HG03064 (cell line): ENCODE data around the gene MPND.

Source experiments
- ATAC-seq: cut with Tn5 transposase; IDR thresholded peaks from one replicate; pipeline ENCODE4 v1.9.1; 2021; ENCODE audit warnings: low read depth; ENCODE audit not compliant: unreplicated experiment

MPND gene, protein sequence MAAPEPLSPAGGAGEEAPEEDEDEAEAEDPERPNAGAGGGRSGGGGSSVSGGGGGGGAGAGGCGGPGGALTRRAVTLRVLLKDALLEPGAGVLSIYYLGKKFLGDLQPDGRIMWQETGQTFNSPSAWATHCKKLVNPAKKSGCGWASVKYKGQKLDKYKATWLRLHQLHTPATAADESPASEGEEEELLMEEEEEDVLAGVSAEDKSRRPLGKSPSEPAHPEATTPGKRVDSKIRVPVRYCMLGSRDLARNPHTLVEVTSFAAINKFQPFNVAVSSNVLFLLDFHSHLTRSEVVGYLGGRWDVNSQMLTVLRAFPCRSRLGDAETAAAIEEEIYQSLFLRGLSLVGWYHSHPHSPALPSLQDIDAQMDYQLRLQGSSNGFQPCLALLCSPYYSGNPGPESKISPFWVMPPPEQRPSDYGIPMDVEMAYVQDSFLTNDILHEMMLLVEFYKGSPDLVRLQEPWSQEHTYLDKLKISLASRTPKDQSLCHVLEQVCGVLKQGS

DNA sequence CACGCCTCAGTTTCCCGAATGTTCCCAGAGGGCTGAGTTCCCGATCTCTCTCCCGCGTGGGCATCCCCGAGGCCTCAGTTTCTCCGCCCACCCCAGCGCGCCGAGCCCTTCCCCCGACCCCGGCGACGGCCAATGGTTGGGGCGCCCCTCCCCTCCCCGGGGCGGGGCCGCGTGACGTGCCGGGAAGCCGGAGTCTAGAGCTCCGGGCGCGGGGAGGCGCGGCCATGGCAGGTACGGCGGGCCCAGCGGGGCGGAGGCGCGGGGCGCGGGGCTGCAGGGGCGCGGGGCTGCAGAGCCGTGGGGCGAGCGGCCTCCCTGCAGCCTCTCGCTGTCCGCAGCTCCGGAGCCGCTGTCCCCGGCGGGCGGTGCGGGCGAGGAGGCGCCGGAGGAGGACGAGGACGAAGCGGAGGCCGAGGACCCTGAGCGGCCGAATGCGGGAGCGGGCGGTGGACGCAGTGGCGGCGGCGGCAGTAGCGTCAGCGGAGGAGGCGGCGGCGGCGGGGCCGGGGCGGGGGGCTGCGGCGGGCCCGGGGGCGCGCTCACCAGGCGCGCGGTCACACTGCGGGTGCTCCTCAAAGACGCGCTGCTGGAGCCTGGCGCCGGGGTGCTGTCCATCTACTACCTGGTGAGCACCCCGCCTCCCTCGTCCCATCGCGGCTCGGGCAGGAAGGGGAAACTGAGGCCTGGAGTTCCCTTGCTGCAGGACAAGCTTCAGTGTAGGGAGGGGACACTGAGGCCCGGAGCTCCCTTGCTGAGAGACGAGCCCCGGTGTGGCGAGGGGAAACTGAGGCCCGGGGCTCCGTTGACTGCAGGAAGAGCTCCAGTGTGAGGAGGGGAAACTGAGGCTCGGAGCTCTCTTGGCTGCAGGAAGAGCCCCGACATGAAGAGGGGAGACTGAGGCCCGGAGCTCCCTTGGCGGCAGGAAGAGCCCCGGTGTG is at the start of gene MPND:
MPND (plus strand) TSS at position 193 of the 938 bp plus-strand sequence; CDS start at position 225, 32 bp downstream.
- peak; percentile 55 for ATAC-seq

DNA sequence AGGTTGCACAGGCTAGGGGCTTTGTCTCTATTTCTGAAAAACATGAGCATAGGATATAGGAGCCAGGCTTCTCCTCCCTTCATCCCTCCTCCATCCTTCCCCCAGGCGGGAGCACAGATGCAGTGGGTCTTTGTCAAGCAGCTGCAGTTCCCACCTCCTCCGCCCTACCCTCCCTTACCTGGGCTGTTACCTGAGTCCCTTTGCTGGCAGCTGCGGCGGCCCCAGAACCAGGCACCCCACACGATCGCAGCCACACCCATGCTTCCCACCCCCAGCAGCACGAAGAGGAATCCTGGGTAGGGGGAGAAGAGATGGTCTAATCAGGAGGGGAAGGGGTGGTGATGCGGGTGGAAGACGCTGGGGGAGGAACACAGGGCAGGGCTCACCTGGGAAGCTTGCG is 49.0 kb upstream of the MPND start:
- ATAC-seq, result no peak

DNA sequence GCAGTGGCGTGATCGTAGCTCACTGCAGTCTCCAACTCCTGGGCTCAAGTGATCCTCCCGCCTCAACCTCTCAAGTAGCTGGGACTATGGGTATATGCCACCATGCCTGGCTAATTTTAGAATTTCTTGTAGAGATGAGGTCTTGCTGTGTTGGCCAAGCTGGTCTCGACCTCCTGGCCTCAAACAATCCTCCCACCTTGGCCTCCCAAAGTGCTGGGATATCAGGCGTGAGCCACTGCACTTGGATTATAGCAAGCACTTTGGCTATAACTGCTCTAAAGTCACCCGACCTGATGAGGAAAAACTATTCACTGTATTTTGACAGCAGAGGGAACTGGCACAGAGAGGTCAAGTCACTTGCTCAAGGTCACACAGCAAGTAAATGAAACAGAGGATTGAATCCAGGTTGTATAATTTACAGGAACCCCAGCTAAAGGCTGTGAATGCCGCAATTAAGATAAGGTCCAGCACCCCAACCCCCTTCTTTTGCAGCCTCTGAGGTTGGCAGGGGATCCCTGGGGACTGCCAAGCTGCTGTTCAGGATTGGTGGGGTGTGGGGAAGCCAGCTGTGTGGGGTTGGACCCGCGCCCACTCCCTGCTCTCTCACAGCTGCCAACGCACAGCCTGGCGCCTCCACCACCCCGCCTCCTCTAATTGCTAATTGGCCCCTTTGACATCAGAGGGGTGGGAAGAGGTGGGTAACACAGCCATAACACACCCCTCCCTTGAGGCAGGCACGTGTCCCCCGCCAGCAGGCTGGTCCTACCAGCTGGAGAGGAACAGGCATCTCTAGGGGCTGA is 47.2 kb upstream of the MPND start:
- no peak for ATAC-seq

DNA sequence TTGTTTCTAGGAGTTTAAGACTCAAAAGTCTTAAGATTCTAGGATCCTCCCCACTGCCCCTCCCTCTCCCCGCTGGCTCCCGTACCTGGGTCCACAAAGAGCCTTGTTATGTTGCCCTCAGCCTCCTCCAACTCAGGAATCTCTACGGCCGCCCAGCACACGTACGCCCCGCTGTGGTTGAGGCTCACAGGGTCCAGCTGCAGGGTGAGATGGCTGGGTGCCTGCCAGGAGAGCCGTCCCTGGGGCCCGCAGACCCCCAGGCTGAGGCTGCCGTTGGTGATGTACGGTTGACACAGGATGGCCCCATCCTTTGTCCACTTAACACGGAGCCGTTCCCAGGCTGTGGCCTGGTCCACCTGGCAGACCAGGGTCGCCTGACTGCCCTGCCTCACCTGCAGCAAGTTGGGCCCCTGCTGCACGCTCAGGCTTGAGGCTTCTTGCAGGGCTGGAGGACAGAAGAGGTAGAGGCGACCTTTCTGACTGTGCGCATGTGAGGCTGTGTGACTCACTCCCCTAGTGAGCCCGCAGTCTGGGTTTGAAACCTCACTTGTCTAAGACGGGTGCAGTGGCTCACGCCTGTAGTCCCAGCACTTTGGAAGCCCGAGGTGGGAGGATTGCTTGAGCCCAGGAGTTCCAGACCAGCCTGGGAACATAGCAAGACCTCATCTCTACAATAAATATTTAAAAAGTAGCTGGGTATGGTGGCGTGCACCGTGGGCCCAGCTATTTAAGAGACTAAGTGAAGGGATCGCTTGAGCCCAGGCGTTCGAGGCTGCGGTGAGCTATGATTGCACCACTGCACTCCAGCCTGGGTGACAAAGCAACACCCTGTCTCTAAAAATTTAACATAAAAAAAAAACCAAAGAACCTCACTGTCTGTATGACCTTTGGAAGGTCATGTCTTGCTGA is 45.2 kb upstream of the MPND start:
- ATAC-seq, result no peak

DNA sequence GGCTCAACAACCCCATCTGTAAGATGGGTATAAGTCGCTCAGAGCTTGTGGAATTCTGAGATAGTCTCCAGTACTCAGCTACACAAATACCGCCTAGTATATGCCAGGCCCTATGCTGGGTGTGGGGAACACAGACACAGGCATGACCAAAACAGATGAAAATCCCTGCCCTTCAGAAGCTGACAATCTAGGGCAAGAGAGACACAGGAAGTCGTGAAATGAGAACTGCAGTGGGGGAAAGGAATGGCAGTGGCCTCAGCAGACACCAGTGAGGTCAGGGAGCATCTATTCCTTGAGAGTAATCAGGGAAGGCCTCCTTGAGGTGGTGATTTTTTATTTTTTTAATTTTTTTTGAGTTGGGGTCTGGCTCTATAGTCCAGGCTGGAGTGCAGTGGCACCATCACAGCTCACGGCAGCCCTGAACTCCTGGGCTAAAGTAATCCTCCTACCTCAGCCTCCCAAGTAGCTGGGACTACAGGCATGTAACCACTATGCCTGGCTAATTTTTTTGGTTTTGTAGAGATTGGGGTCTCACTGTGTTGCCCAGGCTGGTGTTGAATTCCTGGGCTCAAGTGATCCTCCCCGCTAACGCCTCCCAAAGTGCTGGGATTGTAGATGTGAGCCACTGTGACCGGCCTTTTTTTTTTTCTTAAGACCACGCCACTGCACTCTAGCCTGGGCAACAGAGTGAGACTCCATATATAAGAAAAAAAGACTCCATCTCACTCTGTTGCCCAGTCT is 44.4 kb upstream of the MPND start:
- ATAC-seq, result no peak

DNA sequence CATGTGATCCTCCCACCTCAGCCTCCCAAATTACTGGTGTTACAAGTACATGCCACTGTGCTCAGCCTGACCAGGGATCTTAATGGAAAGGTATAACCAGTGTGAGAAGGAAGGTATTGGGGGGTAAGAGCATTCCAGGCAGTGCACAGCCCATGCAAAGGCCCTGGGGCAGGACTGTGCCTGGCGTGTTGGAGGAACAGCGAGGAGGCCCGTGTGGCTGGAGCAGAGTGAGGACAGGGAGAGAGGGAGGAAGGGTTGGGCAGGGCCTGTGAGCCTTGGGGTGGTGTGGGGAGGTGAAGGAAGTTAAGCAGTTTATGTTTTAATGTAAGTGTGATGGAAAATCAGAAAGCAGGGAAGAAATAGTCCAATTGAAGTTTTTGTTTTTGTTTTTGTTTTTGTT is 42.8 kb upstream of the MPND start:
- ATAC-seq, result no peak

DNA sequence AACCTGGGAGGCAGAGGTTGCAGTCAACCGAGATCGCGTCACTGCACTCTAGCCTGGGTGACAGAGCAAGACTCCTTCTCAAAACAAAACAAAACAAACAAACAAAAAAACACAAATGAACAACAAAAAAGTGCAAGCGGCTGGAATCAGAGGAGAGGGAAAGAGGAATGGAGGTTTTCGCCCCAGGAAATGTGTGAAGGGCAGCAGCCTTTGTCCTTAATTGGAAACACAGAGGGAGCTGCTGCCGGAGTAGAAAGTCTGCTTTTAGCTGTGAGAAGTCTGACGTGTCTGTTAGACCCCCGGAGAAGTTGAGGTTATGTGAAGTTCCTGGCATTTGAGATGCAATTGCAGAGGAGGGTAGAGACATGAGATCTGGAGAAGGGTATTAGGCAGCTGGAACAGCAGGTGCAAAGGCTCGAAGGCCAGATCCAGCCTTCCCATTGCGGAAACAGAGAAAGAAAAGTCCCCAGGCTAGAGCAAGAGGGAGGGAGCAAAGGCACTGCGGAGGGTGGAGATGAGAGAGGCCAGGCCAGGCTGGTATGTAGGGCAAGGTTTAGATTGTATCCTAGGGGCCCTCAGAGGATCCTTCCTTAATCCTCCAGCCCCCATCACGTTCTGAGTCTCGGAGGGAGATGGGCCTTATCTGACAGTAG is 41.6 kb upstream of the MPND start:
- ATAC-seq, result no peak

DNA sequence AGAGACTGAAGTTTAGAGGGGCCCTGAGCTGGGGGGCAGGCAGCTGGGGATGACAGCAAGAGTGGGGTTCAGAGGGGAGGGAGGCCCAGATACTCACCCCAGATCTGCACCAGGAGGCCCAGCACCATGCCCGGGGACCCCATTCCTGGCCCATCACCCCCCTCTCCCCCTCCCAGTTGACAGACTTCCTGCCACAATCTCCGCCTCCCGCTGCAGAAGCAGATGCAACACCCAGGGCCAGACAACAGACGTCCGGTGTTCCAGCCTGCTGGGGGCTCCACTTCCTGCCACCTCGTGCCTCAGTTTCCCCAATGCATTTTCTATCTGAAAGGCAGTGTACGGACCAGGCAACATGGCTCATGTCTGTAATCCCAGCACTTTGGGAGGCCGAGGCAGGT is 41.1 kb upstream of the MPND start, which contains the start of gene TMIGD2:
TMIGD2 (minus strand) TSS at position 147 of the 398 bp plus-strand sequence; CDS start at position 143, 4 bp downstream.
- ATAC-seq, result no peak

DNA sequence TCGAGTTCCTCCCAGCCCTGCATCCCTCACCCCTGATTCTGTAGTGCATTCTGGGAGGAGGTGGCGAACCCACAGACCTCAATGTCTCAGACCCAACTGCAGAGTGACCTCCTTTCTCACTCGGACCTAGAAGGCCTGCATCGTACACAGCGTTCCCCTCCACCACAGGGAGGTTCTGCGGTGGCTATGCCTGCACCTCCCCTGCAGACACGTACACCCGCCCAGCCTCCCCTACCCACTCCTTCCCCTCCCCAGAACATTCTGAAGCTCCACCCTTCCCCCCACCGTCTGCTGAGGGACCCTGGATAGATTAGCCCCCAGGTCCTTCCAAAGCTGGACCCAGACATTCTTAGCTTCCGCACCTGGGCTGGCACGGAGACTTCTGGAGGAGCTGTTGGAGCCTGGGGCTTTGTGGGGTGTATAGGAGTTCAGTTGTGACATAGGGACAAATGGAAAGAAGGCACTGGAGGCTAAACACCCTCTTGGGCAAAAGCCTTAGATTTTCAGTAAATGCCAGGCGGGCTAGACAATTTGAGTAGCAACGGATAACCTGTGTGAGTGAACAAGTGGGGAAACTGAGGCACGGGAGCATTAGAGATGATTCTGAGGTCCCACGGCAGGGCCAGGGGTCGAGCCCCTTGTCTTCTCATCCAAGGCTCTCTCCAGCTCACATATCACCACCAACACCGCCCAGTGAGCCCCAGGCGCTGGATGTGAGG is 39.4 kb upstream of the MPND start:
- ATAC-seq, result no peak

DNA sequence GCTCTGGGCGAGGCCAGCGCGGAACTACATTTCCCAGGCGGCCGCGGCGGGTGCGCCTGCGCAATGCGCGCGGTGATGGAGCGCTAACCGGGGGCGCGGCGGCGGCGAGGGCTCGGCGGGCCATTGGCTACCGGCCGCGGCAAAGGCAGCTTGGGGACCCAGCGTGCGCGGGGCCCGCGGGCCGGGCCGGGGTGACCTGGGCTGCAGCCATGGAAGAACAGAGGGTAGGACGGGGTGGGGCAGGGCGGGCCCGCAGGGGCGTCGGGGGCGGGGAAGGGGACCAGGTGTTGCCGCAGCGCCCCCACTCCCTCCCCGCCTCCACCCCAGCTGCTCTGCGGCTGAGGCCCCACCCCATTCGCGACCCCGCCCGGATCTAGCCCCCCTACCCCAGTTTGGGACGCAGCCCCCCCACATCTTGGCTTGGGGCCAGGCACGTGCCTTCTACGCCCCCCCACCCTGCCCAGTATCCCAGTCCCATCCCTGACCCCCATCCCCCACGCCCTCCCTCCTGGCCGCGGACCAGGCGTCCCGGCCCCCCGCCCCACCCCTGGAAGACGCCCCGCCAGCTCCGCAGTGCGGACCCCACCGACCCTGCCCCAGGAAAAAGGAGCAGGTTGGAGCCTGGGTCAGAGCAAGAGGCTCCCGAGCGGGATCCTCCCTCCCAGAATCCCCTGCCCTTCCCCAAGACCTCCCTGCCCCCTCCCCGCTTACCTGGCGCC is 38.7 kb upstream of the MPND start, which contains the start of gene FSD1:
FSD1 (plus strand) TSS at position 61 of the 719 bp plus-strand sequence; CDS start at position 210, 149 bp downstream.
- ATAC-seq, result no peak

DNA sequence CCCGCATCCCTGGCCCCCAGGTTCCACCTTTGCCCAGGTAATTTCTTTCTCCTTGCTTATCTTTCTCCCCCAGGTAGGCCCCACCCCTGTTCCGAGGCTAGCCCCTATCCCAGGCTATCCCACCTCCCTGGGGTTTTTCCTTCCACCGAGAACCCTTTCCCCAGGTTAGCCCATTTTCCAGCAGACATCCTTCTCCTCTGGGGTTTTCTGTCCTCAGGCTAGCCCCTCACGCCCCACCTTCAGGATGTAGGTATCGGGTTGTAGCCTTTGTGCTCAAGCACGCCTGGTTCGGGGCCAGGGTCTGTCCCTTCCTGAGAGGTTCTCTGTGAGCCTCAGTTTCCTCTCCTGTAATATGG is 38.1 kb upstream of the MPND start:
- no peak for ATAC-seq

DNA sequence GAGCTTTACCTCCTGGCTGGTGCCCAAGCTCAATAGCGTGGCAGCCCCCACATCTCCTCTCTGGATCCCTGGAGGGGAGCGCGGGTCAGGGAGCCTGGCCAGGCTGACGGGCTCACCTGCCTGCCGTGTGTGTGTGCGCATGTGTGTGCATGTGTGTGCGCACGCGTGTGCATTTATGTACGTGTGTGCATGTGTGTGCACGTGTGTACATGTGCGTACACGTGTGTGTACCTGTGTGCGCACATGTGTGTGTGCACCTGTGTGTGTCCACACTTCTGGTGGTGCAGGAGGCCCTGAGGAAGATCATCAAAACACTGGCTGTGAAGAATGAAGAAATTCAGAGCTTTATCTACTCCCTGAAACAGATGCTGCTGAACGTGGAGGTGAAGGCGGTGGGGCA is 37.7 kb upstream of the MPND start:
- ATAC-seq, result no peak

DNA sequence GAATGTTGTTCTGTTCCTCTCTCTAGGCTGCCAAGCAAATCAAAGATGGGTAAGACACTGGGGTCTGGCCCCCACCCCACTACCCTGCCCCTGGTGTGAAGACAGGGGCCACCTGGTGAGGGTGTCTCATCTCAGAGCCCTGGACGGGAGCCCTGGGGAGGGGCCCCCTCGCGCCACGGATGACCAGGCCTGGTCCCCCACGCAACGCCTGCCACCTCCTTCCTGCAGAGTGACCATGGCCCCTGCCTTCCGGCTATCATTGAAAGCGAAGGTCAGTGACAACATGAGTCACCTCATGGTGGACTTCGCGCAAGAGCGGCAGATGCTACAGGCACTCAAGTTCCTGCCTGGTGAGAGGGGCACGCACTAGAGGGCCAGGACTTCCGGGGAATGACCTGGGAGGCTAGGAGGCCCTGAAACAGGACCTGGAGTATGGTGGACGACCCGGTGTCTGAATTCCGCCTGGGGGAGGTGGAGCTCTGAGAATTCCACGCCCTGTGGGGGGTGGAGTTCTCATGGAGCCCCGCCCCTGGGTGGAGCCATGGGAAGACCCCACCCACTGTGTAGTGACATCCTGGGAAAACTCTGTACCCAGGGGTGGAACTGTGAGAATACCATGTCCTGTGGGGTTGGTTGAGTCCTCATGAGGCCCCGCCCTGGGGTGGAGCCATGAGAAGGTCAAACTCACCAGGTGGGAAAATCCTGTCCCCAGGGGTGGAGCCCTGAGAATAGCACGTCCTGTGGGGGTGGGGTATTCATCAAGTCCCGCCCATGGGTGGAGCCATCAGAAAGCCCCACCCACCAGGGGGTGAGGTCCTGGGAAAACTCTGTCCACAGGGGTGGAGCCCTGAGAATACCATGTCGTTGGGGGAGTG is 32.9 kb upstream of the MPND start:
- no peak for ATAC-seq

DNA sequence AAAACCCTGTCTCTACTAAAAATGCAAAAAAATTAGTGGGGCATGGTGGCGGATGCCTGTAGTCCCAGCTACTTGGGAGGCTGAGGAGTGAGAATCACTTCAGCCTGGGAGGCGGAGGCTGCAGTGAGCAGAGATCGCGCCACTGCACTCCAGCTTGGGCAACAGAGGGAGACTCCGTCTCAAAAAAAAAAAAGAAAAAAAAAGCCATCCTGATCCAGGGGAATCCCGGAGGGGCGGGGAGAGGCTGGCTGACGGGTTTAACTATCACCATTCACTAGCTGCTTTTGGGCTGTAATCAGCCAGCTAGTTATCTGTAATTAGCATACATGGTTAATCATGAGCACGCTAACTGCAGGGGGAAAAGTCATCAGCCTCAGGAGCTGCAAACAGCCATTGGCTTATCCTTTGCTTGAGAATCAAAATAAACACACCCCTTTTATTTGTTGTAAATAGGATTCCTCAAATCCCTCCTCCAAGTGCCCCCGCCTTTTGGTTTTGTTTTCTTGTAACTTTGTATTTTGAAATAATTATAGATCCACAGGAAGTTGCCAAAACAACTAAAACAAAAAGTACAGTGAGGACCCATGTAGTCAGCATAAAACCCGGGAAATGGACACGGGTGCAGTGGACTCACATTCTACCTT is 29.4 kb upstream of the MPND start:
- ATAC-seq, result no peak

DNA sequence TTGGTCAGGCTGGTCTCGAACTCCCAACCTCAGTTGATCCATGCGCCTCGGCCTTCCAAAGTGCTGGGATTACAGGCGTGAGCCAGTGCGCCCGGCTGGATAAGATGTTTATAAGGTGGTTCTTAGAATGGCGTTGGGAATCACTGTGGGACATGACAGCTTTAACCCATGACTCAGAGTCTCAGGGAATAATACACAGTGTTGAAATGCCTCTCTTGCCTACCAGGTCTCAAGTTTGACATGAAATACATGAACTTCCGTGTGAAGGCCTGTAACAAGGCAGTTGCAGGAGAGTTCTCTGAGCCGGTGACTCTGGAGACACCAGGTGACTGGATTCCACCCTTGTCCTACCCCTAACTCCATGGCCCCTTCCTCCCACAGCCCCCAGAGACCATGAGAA is 26.4 kb upstream of the MPND start:
- no peak for ATAC-seq
